NT2/D1 (cell line): Measurements from ENCODE around the gene ITSN1.

Experiments
- SUZ12 ChIP-seq: IDR thresholded peaks from 2 replicates; pipeline ENCODE4 v1.6.1; 2011; ENCODE audit not compliant: insufficient read length, insufficient read depth; ENCODE audit errors: extremely low read depth
- ZNF274 ChIP-seq: IDR thresholded peaks from 2 replicates; pipeline ENCODE4 v1.6.1; 2011; ENCODE audit warnings: mild to moderate bottlenecking, low read depth, low read length

DNA sequence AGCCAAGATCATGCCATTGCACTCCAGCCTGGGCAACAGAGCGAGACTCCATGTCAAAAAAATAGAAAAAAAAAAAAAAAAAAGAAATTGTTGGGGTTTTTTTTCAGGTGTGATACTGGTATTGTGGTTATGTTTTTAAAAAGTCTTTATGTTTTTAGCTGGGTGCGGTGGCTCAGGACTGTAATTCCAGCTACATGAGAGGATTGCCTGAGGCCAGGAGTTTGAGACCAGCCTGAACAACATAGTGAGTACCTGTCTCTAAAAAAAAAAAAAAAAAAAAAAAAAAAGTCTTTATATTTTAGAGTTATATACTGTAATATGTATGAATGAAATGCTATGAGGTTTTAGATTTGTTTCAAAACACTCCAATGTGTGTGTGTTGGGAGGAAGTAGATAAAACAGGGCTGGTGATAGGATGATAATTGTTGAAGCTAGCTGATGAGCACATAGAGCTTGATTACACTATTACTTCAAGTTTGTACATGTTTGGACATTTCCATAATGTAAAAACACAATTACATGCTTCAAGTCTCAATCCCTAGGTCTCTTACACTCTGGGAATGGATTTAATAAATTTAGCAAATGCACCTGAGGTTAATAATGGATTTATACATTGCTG lies 303.5 kb downstream of the ITSN1 start:
- TF ChIP-seq SUZ12 (no peak), ZNF274 (no peak)
